OCI-LY1 (cell line): ENCODE results near the gene ZNF148.
"Not testable (repeated sequence)": the region's sequence is repeated elsewhere in the genome, so short reads cannot be mapped to it uniquely, and the experiment has no call there.

Experiments
- H2AFZ ChIP-seq: fragments of 200-600 bp; sonication (generic), shearing (Covaris generic); 2 replicates; pipeline ENCODE4 v1.6.0; 2014; ENCODE audit warnings: antibody characterized with exemption, mild to moderate bottlenecking, low read length
- H3F3A ChIP-seq: fragments of 200-600 bp; sonication (generic), shearing (Covaris generic); 2 replicates; pipeline ENCODE4 v1.6.0; 2014; ENCODE audit warnings: mild to moderate bottlenecking, antibody characterized with exemption, low read length, moderate library complexity; ENCODE audit not compliant: insufficient read depth
- H3K27ac ChIP-seq: fragments of 200-600 bp; sonication (generic); 2 replicates; pipeline ENCODE4 v1.5.1; 2014; ENCODE audit warnings: low read length, mixed run types, mild to moderate bottlenecking, low read depth; ENCODE audit not compliant: poor library complexity, severe bottlenecking
- H3K27me3 ChIP-seq: fragments of 200-600 bp; sonication (generic); 2 replicates; pipeline ENCODE4 v1.6.0; 2014; ENCODE audit warnings: antibody characterized with exemption, mild to moderate bottlenecking, low read length, moderate library complexity; ENCODE audit not compliant: insufficient read depth
- H3K36me3 ChIP-seq: fragments of 200-600 bp; sonication (generic); 2 replicates; pipeline ENCODE4 v1.6.1; 2014; ENCODE audit warnings: mild to moderate bottlenecking, antibody characterized with exemption, low read length, moderate library complexity, mixed read lengths; ENCODE audit not compliant: insufficient read depth
- H3K4me1 ChIP-seq: fragments of 200-600 bp; sonication (generic); 2 replicates; pipeline ENCODE4 v1.5.1; 2014; ENCODE audit warnings: mild to moderate bottlenecking, low read length, moderate library complexity; ENCODE audit not compliant: insufficient read depth, severe bottlenecking
- H3K4me2 ChIP-seq: fragments of 200-600 bp; sonication (generic), shearing (Covaris generic); 2 replicates; pipeline ENCODE4 v1.6.1; 2014; ENCODE audit warnings: low read length
- H3K4me3 ChIP-seq: fragments of 200-600 bp; sonication (generic); 2 replicates; pipeline ENCODE4 v1.5.1; 2014; ENCODE audit warnings: low read length, low read depth, mild to moderate bottlenecking, mixed read lengths; ENCODE audit not compliant: poor library complexity, severe bottlenecking
- H3K79me2 ChIP-seq: fragments of 200-600 bp; shearing (Covaris generic); 2 replicates; pipeline ENCODE4 v1.6.1; 2016; ENCODE audit warnings: mixed run types, low read length, mixed read lengths; ENCODE audit not compliant: insufficient read depth
- H3K9ac ChIP-seq: fragments of 200-600 bp; sonication (generic), shearing (Covaris generic); 2 replicates; pipeline ENCODE4 v1.6.1; 2014; ENCODE audit warnings: mild to moderate bottlenecking, low read length, mixed read lengths
- H3K9me2 ChIP-seq: fragments of 200-600 bp; sonication (generic), shearing (Covaris generic); 2 replicates; pipeline ENCODE4 v1.6.1; 2014; ENCODE audit warnings: low read depth, mild to moderate bottlenecking, low read length, mixed read lengths
- H3K9me3 ChIP-seq: fragments of 200-600 bp; shearing (Covaris generic); 2 replicates; pipeline ENCODE4 v1.6.1; 2014; ENCODE audit warnings: low read length, mixed read lengths
- H4K20me1 ChIP-seq: fragments of 200-600 bp; sonication (generic), shearing (Covaris generic); 2 replicates; pipeline ENCODE4 v1.6.0; 2016; ENCODE audit warnings: mild to moderate bottlenecking, low read length; ENCODE audit not compliant: insufficient read depth
- EZH2 ChIP-seq: fragments of 200-600 bp; sonication (generic), shearing (Covaris generic); IDR thresholded peaks from 2 replicates; pipeline ENCODE4 v1.8.0; 2017; ENCODE audit warnings: borderline replicate concordance, mixed run types, mild to moderate bottlenecking, antibody characterized with exemption, low read length, moderate library complexity, mixed read lengths
- TF ChIP-seq, protein P1 (sequence below): fragments of 200-600 bp; sonication (generic), shearing (Covaris generic); IDR thresholded peaks from 2 replicates; pipeline ENCODE4 v1.5.1; 2017; ENCODE audit warnings: mild to moderate bottlenecking, antibody characterized with exemption, low read length, moderate library complexity, mixed read lengths

The ZNF148 gene

GRCh38 chr3:125414669-125415068 is 39.5 kb upstream of the ZNF148 start:
- Histone ChIP-seq H3K9ac (no peak overlapping the region), H3K4me3 (no peak overlapping the region), H3K36me3 (peaks cover 3% of the 10 kb centered on the region; the same call in 1 of the 2 replicates), H3K9me3 (peaks cover 6% of the 10 kb centered on the region; the same call in 1 of the 2 replicates), H2AFZ (no peak overlapping the region), H3K27ac (no peak overlapping the region), H3K4me1 (no peaks in the 10 kb centered on the region), H3K4me2 (no peak overlapping the region), H3K9me2 (no peaks in the 10 kb centered on the region), H3K27me3 (no peaks in the 10 kb centered on the region; the same call in 1 of the 2 replicates), H3F3A (no peaks in the 10 kb centered on the region), H3K79me2 (no peaks in the 10 kb centered on the region), H4K20me1 (no peaks in the 10 kb centered on the region)
- TF ChIP-seq, protein P1, sequence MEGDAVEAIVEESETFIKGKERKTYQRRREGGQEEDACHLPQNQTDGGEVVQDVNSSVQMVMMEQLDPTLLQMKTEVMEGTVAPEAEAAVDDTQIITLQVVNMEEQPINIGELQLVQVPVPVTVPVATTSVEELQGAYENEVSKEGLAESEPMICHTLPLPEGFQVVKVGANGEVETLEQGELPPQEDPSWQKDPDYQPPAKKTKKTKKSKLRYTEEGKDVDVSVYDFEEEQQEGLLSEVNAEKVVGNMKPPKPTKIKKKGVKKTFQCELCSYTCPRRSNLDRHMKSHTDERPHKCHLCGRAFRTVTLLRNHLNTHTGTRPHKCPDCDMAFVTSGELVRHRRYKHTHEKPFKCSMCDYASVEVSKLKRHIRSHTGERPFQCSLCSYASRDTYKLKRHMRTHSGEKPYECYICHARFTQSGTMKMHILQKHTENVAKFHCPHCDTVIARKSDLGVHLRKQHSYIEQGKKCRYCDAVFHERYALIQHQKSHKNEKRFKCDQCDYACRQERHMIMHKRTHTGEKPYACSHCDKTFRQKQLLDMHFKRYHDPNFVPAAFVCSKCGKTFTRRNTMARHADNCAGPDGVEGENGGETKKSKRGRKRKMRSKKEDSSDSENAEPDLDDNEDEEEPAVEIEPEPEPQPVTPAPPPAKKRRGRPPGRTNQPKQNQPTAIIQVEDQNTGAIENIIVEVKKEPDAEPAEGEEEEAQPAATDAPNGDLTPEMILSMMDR, result no peak
- no peak for TF ChIP-seq EZH2

GRCh38 chr3:125410922-125411321 is 35.8 kb upstream of the ZNF148 start:
- Histone ChIP-seq H3F3A (no peaks in the 10 kb centered on the region), H3K27me3 (no peaks in the 10 kb centered on the region), H3K79me2 (no peaks in the 10 kb centered on the region), H4K20me1 (no peaks in the 10 kb centered on the region), H3K9me2 (no peaks in the 10 kb centered on the region), H3K9ac (no peak overlapping the region), H3K36me3 (no peaks in the 10 kb centered on the region; the same call in 1 of the 2 replicates), H3K27ac (no peak overlapping the region), H3K4me2 (no peak overlapping the region), H2AFZ (no peak overlapping the region), H3K4me3 (no peak overlapping the region), H3K9me3 (0 out of 2 replicates have a peak, but pooled peaks cover 2% of the 10 kb centered on the region), H3K4me1 (no peaks in the 10 kb centered on the region)
- TF ChIP-seq EZH2, result no peak
- TF ChIP-seq, protein P1, result no peak

GRCh38 chr3:125406070-125406469 is 30.9 kb upstream of the ZNF148 start:
- no peaks in the 10 kb centered on the region; the same call in 1 of the 2 replicates for H3K27me3 ChIP-seq
- H3K9me3 ChIP-seq, result peaks cover 6% of the 10 kb centered on the region; the same call in 1 of the 2 replicates
- H3K4me2 ChIP-seq, result no peak overlapping the region
- H3F3A ChIP-seq, result no peaks in the 10 kb centered on the region
- no peak overlapping the region for H3K4me3 ChIP-seq
- H3K9ac ChIP-seq, result no peak overlapping the region
- no peaks in the 10 kb centered on the region for H4K20me1 ChIP-seq
- no peak for TF ChIP-seq EZH2
- TF ChIP-seq, protein P1, result no peak
- no peaks in the 10 kb centered on the region; the same call in 1 of the 2 replicates for H3K36me3 ChIP-seq
- no peaks in the 10 kb centered on the region for H3K79me2 ChIP-seq
- no peak overlapping the region for H3K27ac ChIP-seq
- H3K9me2 ChIP-seq, result no peaks in the 10 kb centered on the region
- no peak overlapping the region for H2AFZ ChIP-seq
- H3K4me1 ChIP-seq, result no peaks in the 10 kb centered on the region

- H2AFZ ChIP-seq, H3K27me3 ChIP-seq, H3K9me3 ChIP-seq, H3F3A ChIP-seq, H3K4me2 ChIP-seq, H3K9me2 ChIP-seq, H3K27ac ChIP-seq, H3K4me1 ChIP-seq, H4K20me1 ChIP-seq, H3K79me2 ChIP-seq, H3K4me3 ChIP-seq, H3K36me3 ChIP-seq, H3K9ac ChIP-seq: not testable (repeated sequence)
Measured at GRCh38 chr3:125405515-125405914, 30.4 kb upstream of the ZNF148 start.
